T-helper 1 cell treated with Interleukin-12 subunit alpha and Interleukin-12 subunit beta and Interleukin-4 antibody, amounts not matched to agents 30 ng/mL and 1 ng/mL, for 36 hours (primary cell): ENCODE measurements around the gene NPR3. TPM values are rescaled to one million over a fixed set of nuclear protein-coding genes. Genes with fewer than 3 reads are reported as not detected.

ENCODE experiments used
- intact Hi-C: fragments of 100-400 bp; cut with micrococcal nuclease; formaldehyde crosslinking; loops from one replicate; pipeline ENCODE4 v1.15.1; 2024
- total RNA-seq: library from RNA; stranded (reverse); gene quantifications from 2 replicates; pipeline ENCODE4 v1.2.3, GENCODE V29; 2022

Gene NPR3
- total RNA-seq, 1 donor from 2014 or later: not detected

GRCh38 chr5:32711681-32712480 lies 760 bp downstream of the NPR3 start:
- intact Hi-C loops: loop anchor here (10.0 kb wide), 1 partner anchor 1223 kb away; the partner anchor contains the start of gene RXFP3

GRCh38 chr5:32712481-32713360 lies 1.6 kb downstream of the NPR3 start:
- intact Hi-C loops: loop anchor here (10.0 kb wide), 1 partner anchor 1222 kb away; the partner anchor contains the start of gene RXFP3

GRCh38 chr5:32713361-32713769 lies 2.2 kb downstream of the NPR3 start:
- intact Hi-C loops: loop anchor here (10.0 kb wide), 1 partner anchor 1221 kb away; the partner anchor contains the start of gene RXFP3

GRCh38 chr5:32713770-32714381 lies 2.8 kb downstream of the NPR3 start:
- intact Hi-C loops: loop anchor here (10.0 kb wide), 1 partner anchor 1221 kb away; the partner anchor contains the start of gene RXFP3

GRCh38 chr5:32714836-32715235 lies 3.7 kb downstream of the NPR3 start:
- intact Hi-C loops: loop anchor here (10.0 kb wide), 1 partner anchor 1220 kb away; the partner anchor contains the start of gene RXFP3

GRCh38 chr5:32720300-32720699 lies 9.2 kb downstream of the NPR3 start:
- intact Hi-C loops: no loop called here

GRCh38 chr5:32721626-32722025 lies 10.5 kb downstream of the NPR3 start:
- intact Hi-C loops: no loop called here

- intact Hi-C loops: no loop called here
These were observed 11.8 kb downstream of the NPR3 start for GRCh38 chr5:32722957-32723356.

GRCh38 chr5:32724526-32724925 lies 13.4 kb downstream of the NPR3 start:
- intact Hi-C loops: no loop called here

GRCh38 chr5:32726086-32726557 lies 15.0 kb downstream of the NPR3 start:
- intact Hi-C loops: no loop called here

- intact Hi-C loops: no loop called here
These were observed 18.5 kb downstream of the NPR3 start for GRCh38 chr5:32729651-32730050.

- intact Hi-C loops: no loop called here
These were observed 22.6 kb downstream of the NPR3 start for GRCh38 chr5:32733590-32734340.

GRCh38 chr5:32734827-32735378 lies 23.8 kb downstream of the NPR3 start:
- intact Hi-C loops: no loop called here

GRCh38 chr5:32735512-32735911 lies 24.4 kb downstream of the NPR3 start:
- intact Hi-C loops: no loop called here

- intact Hi-C loops: no loop called here
These were observed 25.7 kb downstream of the NPR3 start for GRCh38 chr5:32736842-32737241.

- intact Hi-C loops: no loop called here
These were observed 29.5 kb downstream of the NPR3 start for GRCh38 chr5:32740651-32741050.

- intact Hi-C loops: no loop called here
These were observed 34.2 kb downstream of the NPR3 start for GRCh38 chr5:32745317-32745716.

GRCh38 chr5:32752411-32752810 lies 41.3 kb downstream of the NPR3 start:
- intact Hi-C loops: no loop called here

- intact Hi-C loops: no loop called here
These were observed 41.9 kb downstream of the NPR3 start for GRCh38 chr5:32753051-32753450.

GRCh38 chr5:32753765-32754164 lies 42.6 kb downstream of the NPR3 start:
- intact Hi-C loops: no loop called here
